Testis (tissue), 2 donors: ENCODE results near the gene PIN4.

Experiments used
- CTCF ChIP-seq, 3 experiments: fragments of 450-650 bp in 2 of 3; fragments of 200-600 bp in 1 of 3; sonication (generic) in 1 of 3; IDR thresholded peaks; one replicate each; pipeline ENCODE4 v1.5.1; 2016 to 2019; ENCODE audit warnings: antibody characterized with exemption in 3 of 3, mild to moderate bottlenecking in 2 of 3, moderate library complexity in 1 of 3
- POLR2A ChIP-seq: fragments of 450-650 bp; IDR thresholded peaks from one replicate; pipeline ENCODE4 v1.6.1; 2017; ENCODE audit warnings: antibody characterized with exemption, mild to moderate bottlenecking, moderate library complexity

- TF ChIP-seq CTCF (IDR thresholded peaks at IDR 0.05) (no peak), POLR2A (no peak)
These were observed 26.7 kb downstream of the PIN4 start for GRCh38 chrX:72208126-72208800.
